IMR-90 (cell line): ENCODE data around the gene CHST1. TPM values are rescaled to one million over a fixed set of nuclear protein-coding genes. Genes with fewer than 3 reads are reported as not detected.

Source experiments
- ATAC-seq: fragments of 200-7000 bp; cut with Tn5 transposase; 2 replicates; pipeline ENCODE4 v1.9.1; 2020; ENCODE audit warnings: low read depth, mild to moderate bottlenecking, moderate library complexity
- BruUV-seq: library from RNA; stranded (reverse); fragments of 400-500 nt; replicated peaks from 2 replicates; lab custom pipeline; 2021; lab: Mats Ljungman, UMichigan
- CTCF ChIA-PET: fragments of 300-600 bp; formaldehyde crosslinking; extraction: SDS; loops from one replicate; lab custom pipeline; 2021; ENCODE audit warnings: antibody characterized with exemption; lab: Yijun Ruan, JAX
- POLR2A ChIA-PET: fragments of 300-600 bp; sonication (Branson Sonifier 250); formaldehyde crosslinking; loops from one replicate; lab custom pipeline; 2022; ENCODE audit warnings: antibody characterized with exemption; ENCODE audit not compliant: unreplicated experiment; lab: Charles Lee
- DNase-seq: peaks from one replicate; pipeline ENCODE4 v3.0.0; 2013
- H2AFZ ChIP-seq: replicated peaks from 2 replicates; pipeline ENCODE3; 2013; ENCODE audit warnings: low read length, mild to moderate bottlenecking; ENCODE audit not compliant: poor library complexity
- H2AK5ac ChIP-seq: 2 replicates; pipeline ENCODE4 v1.6.1; 2013; ENCODE audit warnings: low read depth, low read length, inconsistent platforms
- H2AK9ac ChIP-seq: replicated peaks from 2 replicates; pipeline ENCODE3; 2013; ENCODE audit warnings: mild to moderate bottlenecking, low read depth, low read length, moderate library complexity; ENCODE audit not compliant: poor library complexity
- H2BK120ac ChIP-seq: 2 replicates; pipeline ENCODE4 v1.6.1; 2013; ENCODE audit warnings: low read depth, low read length, inconsistent platforms
- H2BK15ac ChIP-seq: 3 replicates; pipeline ENCODE4 v1.6.1; 2013; ENCODE audit warnings: low read depth, low read length, inconsistent platforms
- H2BK20ac ChIP-seq: 2 replicates; pipeline ENCODE4 v1.6.1; 2013; ENCODE audit warnings: low read depth, mild to moderate bottlenecking, inconsistent platforms, low read length, moderate library complexity
- H2BK5ac ChIP-seq: 2 replicates; pipeline ENCODE4 v1.6.1; 2013; ENCODE audit warnings: mild to moderate bottlenecking, low read depth, low read length, inconsistent platforms; ENCODE audit not compliant: poor library complexity, severe bottlenecking
- H3K14ac ChIP-seq: replicated peaks from 2 replicates; pipeline ENCODE4 v1.6.1; 2013; ENCODE audit warnings: low read depth, low read length, inconsistent platforms
- H3K18ac ChIP-seq: 2 replicates; pipeline ENCODE4 v1.6.1; 2013; ENCODE audit warnings: low read depth, low read length, control low read depth
- H3K23ac ChIP-seq: 2 replicates; pipeline ENCODE4 v1.6.1; 2013; ENCODE audit warnings: low read depth, low read length, inconsistent platforms
- H3K27ac ChIP-seq: 2 replicates; pipeline ENCODE4 v1.5.1; 2013; ENCODE audit warnings: mild to moderate bottlenecking, control low read depth, low read length; ENCODE audit not compliant: insufficient read depth
- H3K27me3 ChIP-seq: 2 replicates; pipeline ENCODE4 v1.6.1; 2013; ENCODE audit warnings: low read length; ENCODE audit not compliant: control insufficient read depth, insufficient read depth
- H3K36me3 ChIP-seq: 2 replicates; pipeline ENCODE4 v1.6.1; 2013; ENCODE audit warnings: low read length, mixed read lengths; ENCODE audit not compliant: control insufficient read depth, insufficient read depth
- H3K4ac ChIP-seq: 2 replicates; pipeline ENCODE4 v1.6.1; 2013; ENCODE audit warnings: low read depth, low read length, inconsistent platforms
- H3K4me1 ChIP-seq: 2 replicates; pipeline ENCODE4 v1.6.1; 2013; ENCODE audit warnings: low read length, mixed read lengths; ENCODE audit not compliant: control insufficient read depth, insufficient read depth
- H3K4me2 ChIP-seq: 2 replicates; pipeline ENCODE4 v1.6.1; 2013; ENCODE audit warnings: low read depth, mild to moderate bottlenecking, control low read depth, low read length, moderate library complexity
- H3K4me3 ChIP-seq: 2 replicates; pipeline ENCODE4 v1.5.1; 2013; ENCODE audit warnings: low read depth, mild to moderate bottlenecking, control low read depth, low read length, moderate library complexity; ENCODE audit not compliant: insufficient read depth
- H3K56ac ChIP-seq: 2 replicates; pipeline ENCODE4 v1.6.1; 2013; ENCODE audit warnings: low read length, inconsistent platforms; ENCODE audit not compliant: insufficient read depth; ENCODE audit errors: extremely low read depth
- H3K79me1 ChIP-seq, 2 experiments: 2 replicates each; pipeline ENCODE4 v1.6.1; 2013; ENCODE audit warnings: low read length in 2 of 2, inconsistent platforms in 1 of 2, low read depth in 1 of 2
- H3K9ac ChIP-seq: 2 replicates; pipeline ENCODE4 v1.6.1; 2013; ENCODE audit warnings: low read depth, low read length, control low read depth
- H3K9me1 ChIP-seq: 2 replicates; pipeline ENCODE4 v1.6.1; 2013; ENCODE audit warnings: low read length, inconsistent platforms; ENCODE audit not compliant: insufficient read depth
- H3K9me3 ChIP-seq: 2 replicates; pipeline ENCODE4 v1.6.1; 2013; ENCODE audit warnings: low read length; ENCODE audit not compliant: control insufficient read depth, insufficient read depth
- H4K20me1 ChIP-seq: 2 replicates; pipeline ENCODE4 v1.6.1; 2013; ENCODE audit warnings: low read length, inconsistent platforms; ENCODE audit not compliant: insufficient read depth
- H4K5ac ChIP-seq: 2 replicates; pipeline ENCODE4 v1.6.1; 2013; ENCODE audit warnings: mild to moderate bottlenecking, low read depth, low read length, control low read depth
- H4K8ac ChIP-seq, 2 experiments: 2 replicates each; pipeline ENCODE4 v1.6.1; 2013; ENCODE audit warnings: low read depth in 2 of 2, low read length in 2 of 2, control low read depth in 1 of 2, inconsistent platforms in 1 of 2
- H4K91ac ChIP-seq: 2 replicates; pipeline ENCODE4 v1.6.1; 2013; ENCODE audit warnings: low read depth, low read length, inconsistent platforms; ENCODE audit not compliant: insufficient read depth
- CHD1 ChIP-seq: IDR thresholded peaks from 2 replicates; pipeline ENCODE4 v1.6.1; 2012; ENCODE audit warnings: low read depth, low read length, improper control_type of control experiment
- ELK1 ChIP-seq: fragments of 150-350 bp; IDR thresholded peaks from 2 replicates; pipeline ENCODE4 v1.6.1; 2016; ENCODE audit warnings: low read depth, mild to moderate bottlenecking, low read length, moderate library complexity, borderline replicate concordance
- FOS ChIP-seq: fragments of 150-350 bp; IDR thresholded peaks from 2 replicates; pipeline ENCODE4 v1.6.1; 2016; ENCODE audit warnings: low read depth, low read length
- MAFK ChIP-seq: IDR thresholded peaks from 2 replicates; pipeline ENCODE4 v1.6.1; 2012; ENCODE audit warnings: low read depth, low read length, improper control_type of control experiment
- MAZ ChIP-seq: IDR thresholded peaks from 2 replicates; pipeline ENCODE4 v1.6.1; 2012; ENCODE audit warnings: low read depth, mild to moderate bottlenecking, low read length, improper control_type of control experiment, moderate library complexity, borderline replicate concordance
- MXI1 ChIP-seq: IDR thresholded peaks from 2 replicates; pipeline ENCODE4 v1.6.1; 2012; ENCODE audit warnings: low read depth, mild to moderate bottlenecking, low read length, moderate library complexity, borderline replicate concordance
- NFE2L2 ChIP-seq: fragments of 150-350 bp; IDR thresholded peaks from 2 replicates; pipeline ENCODE4 v1.6.1; 2016; ENCODE audit warnings: low read depth, mild to moderate bottlenecking, low read length
- RAD21 ChIP-seq: IDR thresholded peaks from 2 replicates; pipeline ENCODE4 v1.6.1; 2012; ENCODE audit warnings: low read length, improper control_type of control experiment
- RCOR1 ChIP-seq: IDR thresholded peaks from 2 replicates; pipeline ENCODE4 v1.6.1; 2012; ENCODE audit warnings: mild to moderate bottlenecking, low read length, improper control_type of control experiment; ENCODE audit not compliant: insufficient replicate concordance
- SMC3 ChIP-seq: fragments of 150-350 bp; IDR thresholded peaks from 2 replicates; pipeline ENCODE4 v1.6.1; 2016; ENCODE audit warnings: low read depth, mild to moderate bottlenecking, antibody characterized with exemption, low read length, moderate library complexity
- WGBS, 2 experiments: methylation state at CpG; one replicate each; pipeline versions ENCODE4 v1.1.5 to v1.1.7; 2013; ENCODE audit warnings: missing lambda C conversion rate in 2 of 2; ENCODE audit not compliant: insufficient read length in 1 of 2; ENCODE audit errors: extremely low coverage in 2 of 2; 5-methylcytosine and 5-hydroxymethylcytosine counted together
- dilution Hi-C: fragments of 300-500 bp; cut with HindIII; formaldehyde crosslinking; loops from one replicate; pipeline ENCODE4 v1.14.3; 2018; ENCODE audit warnings: low sequenced_read_pairs; ENCODE audit not compliant: unreplicated experiment
- in situ Hi-C: fragments of 300-500 bp; cut with MboI; formaldehyde crosslinking; loops from 3 replicates; pipeline ENCODE4 v1.14.3; 2019; ENCODE audit warnings: low sequenced_read_pairs, inconsistent platforms, mixed read lengths
- intact Hi-C: fragments of 100-400 bp; cut with micrococcal nuclease; formaldehyde crosslinking; loops from 2 replicates; pipeline ENCODE4 v1.10.0; 2022
- polyA plus RNA-seq, 3 experiments: library from polyadenylated mRNA; depleted of rRNA; stranded (reverse); fragments of >200 nt; gene quantifications; 2 replicates each; pipeline ENCODE4 v1.2.3, GENCODE V29; 2012; ENCODE audit warnings: low replicate concordance in 1 of 3
- total RNA-seq: library from RNA; depleted of rRNA; stranded (reverse); fragments of >200 nt; gene quantifications from 2 replicates; pipeline ENCODE4 v1.2.3, GENCODE V29; 2012

CHST1 gene
- total and polyA plus RNA-seq, 2 of the 4 experiments (the other 2 are of a cell fraction), result 0.21 TPM; not detected in 1

GRCh38 chr11:45674481-45675190 is 9.2 kb upstream of the CHST1 start:
- ATAC-seq, result no peak
- Histone ChIP-seq H2BK15ac (no peak overlapping the region), H3K23ac (no peak overlapping the region), H2AFZ (no peak overlapping the region), H2BK20ac (no peak overlapping the region), H3K4me1 (no peaks in the 10 kb centered on the region), H4K91ac (no peak overlapping the region), H3K18ac (no peak overlapping the region), H3K36me3 (no peaks in the 10 kb centered on the region), H3K27me3 (peaks cover 2% of the 10 kb centered on the region; the same call in 1 of the 2 replicates), H3K4me2 (no peak overlapping the region), H3K9ac (no peak overlapping the region), H2BK5ac (no peak overlapping the region), H3K9me3 (no peaks in the 10 kb centered on the region), H3K56ac (no peak overlapping the region), H2AK9ac (peak overlapping the region; percentile 45), H3K9me1 (no peaks in the 10 kb centered on the region), H4K8ac (no peak overlapping the region), H3K4me3 (no peak overlapping the region), H2AK5ac (no peak overlapping the region), H3K4ac (no peak overlapping the region), H2BK120ac (no peak overlapping the region), H3K14ac (no peak overlapping the region), H4K20me1 (no peaks in the 10 kb centered on the region), H3K79me1 (no peaks in the 10 kb centered on the region), H4K5ac (no peak overlapping the region), H3K27ac (no peak overlapping the region)
- ChIA-PET CTCF (no interaction called here), POLR2A (no interaction called here)
- in situ Hi-C loops (no loop called here), dilution Hi-C loops (no loop called here), intact Hi-C loops (no loop called here)
- BruUV-seq, result no TSS peak
- DNase-seq, result no peak
- TF ChIP-seq FOS (no peak), ELK1 (no peak), MAFK (no peak), RCOR1 (no peak), MXI1 (no peak), SMC3 (no peak), MAZ (no peak), CHD1 (no peak), NFE2L2 (no peak), RAD21 (no peak)
- WGBS, 2 experiments, result no CpG with 5 or more reads among the region's 9 CpGs
